ENCODE data around the gene EDEM2.
"Not testable (repeated sequence)": the region's sequence is repeated elsewhere in the genome, so short reads cannot be mapped to it uniquely, and the experiment has no call there.

The EDEM2 gene

DNA sequence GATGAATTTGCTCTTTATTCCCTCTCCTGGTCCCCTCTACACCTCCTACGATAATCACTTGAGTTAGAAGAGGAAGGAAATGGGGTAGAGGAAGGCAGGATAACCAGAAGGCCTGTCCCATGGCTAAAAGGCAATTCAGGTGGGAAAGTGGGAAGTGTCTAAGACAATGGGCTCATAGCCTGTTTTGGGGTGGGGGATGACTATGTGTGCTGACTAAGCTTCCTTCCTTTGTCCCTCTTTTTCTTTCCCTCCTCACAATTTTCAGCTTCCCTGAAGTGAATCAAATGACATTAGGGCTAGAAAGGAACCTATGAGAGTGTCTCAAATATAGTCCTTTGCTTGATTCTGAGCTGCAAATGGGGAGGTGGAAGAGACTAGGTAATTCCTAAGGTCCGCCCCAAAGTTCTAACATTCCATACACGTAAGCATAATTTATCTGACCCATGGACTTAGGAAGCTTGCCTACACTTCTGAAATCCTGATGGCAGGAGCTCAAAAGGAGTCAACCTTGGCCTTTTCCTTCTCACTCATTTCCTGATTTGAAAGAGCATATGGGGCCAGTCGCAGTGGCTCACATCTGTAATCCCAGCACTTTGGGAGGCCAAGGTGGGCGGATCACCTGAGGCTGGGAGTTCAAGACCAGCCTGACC, 24.3 kb downstream of the EDEM2 start:
- DNase-seq = no peak

DNA sequence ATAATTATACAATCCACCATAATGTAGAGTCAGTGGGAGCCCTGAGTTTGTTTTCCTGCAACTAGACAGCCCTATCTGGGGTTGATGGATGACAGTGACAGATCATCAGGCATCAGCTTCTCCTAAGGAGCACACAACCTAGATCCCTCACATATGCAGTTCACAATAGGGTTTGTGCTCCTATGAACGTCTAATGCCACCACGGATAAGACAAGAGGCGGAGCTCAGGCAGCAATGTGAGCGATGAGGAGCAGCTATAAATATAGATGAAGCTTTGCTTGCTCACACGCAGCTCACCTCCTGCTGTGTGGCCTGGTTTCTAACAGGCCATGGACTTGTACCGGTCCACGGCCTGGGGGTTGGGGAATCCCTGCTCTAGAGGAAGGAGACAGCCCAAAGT, 25.9 kb downstream of the EDEM2 start:
- DNase-seq = no peak

DNA sequence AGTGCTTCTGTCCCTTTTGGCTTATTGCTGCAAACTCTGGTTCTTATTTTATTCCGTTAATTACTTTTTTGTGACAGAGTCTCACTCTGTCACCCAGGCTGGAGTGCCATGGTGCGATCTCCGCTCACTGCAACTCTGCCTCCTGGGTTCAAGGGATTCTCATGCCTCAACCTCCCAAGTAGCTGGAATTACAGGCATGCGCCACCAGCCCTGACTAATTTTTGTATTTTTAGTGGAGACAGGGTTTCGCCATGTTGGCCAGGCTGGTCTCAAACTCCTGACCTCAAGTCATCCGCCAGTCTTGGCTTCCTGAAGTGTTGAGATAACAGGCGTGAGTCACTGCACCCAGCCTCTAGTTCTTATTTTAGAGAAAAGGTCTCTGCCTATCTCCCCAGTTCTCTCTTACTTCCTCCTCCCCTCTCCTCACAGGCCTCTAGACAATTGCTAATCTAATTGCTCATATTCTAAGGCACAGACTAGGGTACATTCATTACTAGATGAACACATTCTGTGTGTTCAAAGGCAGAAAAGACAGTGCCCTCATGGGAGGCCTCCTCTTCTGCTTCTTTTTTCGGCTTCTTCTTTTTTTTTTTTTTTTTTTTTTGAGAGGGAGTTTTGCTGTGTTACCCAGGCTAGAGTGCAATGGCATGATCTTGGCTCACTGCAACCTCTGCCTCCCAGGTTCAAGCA, 27.0 kb downstream of the EDEM2 start:
- DNase-seq = no peak

DNA sequence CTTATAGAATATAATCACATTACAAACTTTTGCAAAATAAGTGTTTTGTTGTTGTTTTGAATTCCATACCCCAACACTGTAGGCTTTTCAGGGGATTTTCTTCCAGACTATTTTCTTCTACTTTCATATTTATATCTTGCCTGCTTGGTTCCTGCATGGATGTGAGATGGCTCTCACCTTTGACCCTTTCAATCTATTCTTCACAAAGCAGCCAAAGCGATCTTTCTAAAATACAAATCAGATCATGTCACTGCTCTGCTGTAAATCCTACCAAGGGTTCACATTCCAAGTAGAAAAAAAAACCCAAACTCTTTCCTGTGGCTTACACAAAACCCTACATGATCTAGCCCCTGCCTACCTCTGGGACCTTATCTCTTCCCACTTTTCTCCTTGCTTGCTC, 29.5 kb downstream of the EDEM2 start:
- no peak for DNase-seq

DNA sequence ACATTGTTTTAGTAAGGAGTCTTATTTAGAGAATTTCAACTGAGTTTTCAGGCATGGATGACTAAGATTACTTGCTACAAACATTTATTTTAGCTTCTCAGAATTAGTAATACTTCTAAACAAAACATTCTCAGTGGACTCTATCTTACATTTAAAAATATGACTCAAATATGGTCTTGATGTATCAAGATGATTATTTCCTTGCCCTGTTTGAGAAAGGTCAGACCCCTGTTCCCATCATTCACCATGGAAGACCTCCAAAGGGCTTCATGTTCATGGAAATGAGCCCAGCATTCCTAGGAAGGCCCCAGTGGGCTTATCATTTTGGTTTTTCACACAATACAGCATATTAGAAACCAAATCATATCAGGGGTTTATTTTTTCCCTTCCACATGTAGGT, 29.9 kb downstream of the EDEM2 start:
- DNase-seq = no peak

DNA sequence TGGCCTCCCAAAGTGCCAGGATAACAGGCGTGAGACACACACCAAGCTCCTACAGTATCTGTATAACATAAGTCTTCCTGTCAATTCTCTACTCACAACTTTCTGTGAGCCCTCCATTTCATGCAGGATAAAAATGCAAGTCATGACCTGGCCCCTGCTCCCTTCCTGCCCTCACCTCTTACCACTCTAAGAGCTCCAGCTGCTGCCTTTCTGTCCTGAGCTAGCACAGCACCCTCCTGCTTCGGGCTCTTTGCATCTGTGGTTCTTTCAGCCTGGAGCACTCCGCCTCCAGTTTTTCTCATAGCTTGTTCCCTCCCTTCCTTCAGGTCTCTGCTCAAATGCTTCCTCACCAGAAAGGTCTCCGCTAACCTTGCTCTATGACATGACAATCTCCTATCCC, 30.9 kb downstream of the EDEM2 start:
- DNase-seq = no peak

DNA sequence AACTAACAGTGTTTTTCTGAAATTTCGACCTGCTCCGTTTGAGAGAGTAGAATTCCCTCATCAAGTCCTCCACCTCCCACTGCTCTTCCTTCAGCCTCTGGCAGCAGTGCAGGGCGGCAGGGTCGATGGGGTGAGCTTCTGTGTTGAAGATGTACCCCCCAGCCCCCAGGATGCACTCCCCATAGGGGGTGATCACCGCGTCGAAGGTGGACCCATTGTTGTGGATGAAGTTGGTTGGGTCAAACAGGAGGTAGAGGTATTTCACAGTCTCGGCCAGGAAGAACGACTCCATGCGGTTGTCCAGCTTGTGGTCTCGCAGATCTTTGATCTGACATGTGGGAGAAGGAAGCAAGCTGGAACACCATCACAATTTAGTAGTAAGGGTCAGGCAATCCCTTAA, 31.5 kb downstream of the EDEM2 start:
- DNase-seq = no peak

DNA sequence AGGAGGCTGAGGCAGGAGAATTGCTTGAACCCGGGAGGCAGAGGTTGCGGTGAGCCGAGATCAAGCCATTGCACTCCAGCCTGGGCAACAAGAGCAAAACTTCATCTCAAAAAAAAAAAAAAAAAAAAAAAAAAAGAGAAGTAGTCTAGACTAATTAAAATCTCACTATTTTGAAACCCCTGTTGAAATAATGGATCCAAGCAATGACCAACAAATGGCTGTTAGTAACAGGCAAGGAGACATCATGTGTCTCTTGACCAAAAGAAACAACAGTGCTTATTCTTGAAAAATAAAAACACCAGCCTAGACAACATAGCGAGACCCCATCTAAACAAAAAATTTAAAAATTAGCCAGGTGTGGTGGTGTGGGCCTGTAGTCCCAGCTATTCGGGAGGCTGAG, 34.9 kb downstream of the EDEM2 start:
- not testable (repeated sequence) for DNase-seq

DNA sequence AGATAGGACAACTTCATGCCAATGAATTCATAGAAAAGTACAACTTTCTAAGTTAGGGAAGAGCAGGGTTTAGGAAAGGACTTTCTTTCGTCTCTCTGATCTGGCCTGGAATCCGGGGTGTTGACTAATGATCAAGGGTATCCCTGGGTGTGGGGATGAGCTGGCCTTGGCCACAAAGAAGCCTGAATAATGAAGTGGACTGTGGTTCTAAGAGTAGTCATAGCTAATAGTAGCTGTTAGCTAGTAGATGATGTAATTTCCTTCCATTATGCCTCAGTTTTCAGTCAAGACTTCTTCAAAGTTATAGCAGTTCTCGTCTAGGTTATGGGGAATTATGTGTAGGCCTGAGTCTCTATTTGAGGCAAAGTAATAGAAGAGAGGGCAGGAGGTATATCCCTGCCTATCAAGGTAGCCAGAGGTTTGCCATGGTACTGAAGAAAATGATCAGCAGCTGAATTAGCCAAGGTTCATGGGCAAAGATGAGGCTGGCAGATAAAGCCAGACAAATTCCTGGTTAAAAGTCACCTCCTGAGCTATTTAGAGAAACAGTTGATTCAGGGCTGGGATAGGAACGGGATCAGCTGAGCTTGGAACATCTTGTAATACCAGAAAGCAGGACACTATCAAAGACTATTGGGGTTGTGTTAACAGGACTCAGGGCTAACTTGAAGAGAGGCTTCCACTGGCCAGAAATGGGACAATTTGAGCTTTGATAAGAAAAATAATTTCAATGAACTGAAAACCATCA, 35.8 kb downstream of the EDEM2 start:
- no peak for DNase-seq

DNA sequence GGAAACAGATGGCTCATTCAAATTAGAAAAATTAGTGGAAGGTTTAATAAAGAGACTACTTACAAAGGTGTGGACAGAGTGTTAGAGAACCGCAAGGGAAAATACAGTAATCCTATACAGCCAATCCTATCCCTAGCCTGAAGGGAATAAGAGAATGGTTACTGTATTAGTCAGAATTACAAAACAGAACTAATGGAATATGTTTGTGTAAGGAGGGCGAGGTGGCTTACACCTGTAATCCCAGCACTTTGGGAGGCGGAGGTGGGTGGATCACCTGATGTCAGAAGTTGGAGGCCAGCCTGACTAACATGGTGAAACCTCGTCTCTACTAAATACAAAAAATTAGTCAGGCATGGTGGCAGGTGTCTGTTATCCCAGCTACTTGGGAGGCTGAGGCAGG, 38.2 kb downstream of the EDEM2 start:
- no peak for DNase-seq

DNA sequence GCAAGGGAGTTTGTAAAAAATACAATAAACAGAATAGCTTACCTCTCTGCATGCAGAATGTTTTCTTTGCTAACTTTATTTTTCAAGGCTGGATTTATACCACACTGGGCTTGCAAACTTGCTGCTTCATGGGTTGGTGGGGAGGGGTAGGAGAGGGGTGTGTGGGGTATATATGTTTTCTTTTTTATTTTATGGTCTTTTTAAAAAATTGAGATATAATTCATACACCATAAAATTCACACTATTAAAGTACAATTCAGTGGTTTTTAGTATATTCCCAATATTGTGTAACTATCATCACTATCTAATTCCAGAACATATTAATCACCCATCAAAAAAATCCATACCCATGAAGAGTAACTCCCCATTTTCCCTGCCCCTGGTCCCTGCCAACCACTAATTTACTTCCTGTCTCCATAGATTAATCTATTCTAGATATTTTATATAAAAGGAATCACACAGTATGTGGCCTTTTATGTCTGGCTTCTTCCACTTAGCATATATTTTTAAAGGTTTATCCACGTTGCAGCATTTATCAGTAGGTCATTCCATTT, 40.2 kb downstream of the EDEM2 start:
- DNase-seq = no peak

DNA sequence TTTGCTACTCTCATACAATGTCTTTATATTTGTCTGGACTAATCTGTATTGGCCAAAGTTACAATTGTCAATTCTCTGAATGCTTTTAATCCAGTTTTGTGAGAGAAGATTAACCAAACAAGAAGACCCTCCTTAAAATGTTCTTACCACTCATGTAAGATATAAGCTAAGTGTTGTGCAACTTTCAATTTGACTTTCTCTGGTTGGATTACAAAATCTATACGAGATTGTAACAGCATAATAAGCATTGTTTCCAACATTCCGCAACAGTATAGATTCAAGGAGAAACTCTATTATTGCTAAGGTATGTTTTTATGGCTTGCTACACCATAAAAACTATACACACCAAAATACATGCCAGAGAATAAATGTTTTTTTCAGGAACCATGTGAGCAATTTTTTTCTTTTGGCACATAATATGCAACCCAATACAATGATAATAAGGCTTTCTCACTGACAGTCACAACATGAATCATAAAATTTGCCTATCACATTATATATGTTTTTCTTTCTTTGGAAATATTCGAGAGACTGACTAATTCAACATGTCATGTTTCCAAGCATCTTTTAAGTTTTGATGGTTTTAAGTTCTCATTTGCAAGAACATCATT, 42.3 kb downstream of the EDEM2 start:
- DNase-seq = no peak

DNA sequence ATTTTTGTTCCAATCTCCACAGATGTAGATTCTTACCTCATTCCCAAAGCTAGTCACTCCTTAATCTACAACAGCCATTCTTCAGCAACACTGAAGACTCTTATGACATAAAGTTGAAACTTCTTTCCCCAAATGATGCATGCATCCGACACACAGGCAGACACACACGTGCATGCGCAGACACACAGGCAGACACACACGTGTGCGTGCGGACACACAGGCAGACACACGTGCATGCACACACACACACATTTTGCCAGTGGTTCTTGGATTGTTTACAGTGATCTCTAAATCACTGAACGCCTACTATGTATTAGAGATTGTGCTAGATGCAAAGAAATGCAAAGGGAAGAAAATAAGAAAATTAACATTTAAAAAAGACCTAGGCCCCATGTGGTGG, 45.5 kb downstream of the EDEM2 start:
- no peak for DNase-seq

DNA sequence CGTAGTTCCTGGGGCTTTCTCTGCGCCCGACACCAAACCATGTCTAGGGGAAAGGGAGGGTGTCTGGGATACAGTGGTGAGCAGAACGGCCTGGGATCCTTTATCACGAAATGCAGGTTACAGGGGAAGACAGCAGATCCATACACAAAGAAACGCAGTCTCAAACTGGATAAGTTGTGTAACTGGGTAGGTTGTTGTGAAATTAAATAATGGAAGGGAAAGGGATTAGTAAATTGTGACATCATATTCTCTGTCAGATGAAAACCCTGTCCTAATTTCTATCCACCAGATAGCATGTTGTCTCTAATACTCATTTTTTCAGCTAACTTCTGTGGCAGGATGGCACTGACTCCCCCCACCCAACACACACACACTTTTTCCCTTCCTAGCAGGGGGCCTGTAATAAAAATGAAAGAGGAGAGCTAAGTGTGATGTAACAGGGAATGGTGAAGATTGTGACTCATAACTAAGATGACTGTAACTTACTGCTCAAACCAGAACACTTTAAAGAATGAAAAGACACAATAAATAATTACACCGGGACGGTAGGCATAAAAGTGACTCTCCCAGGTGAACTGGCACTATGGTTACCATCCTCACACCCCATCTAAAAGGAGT, 53.8 kb downstream of the EDEM2 start:
- DNase-seq = peak; percentile 32

DNA sequence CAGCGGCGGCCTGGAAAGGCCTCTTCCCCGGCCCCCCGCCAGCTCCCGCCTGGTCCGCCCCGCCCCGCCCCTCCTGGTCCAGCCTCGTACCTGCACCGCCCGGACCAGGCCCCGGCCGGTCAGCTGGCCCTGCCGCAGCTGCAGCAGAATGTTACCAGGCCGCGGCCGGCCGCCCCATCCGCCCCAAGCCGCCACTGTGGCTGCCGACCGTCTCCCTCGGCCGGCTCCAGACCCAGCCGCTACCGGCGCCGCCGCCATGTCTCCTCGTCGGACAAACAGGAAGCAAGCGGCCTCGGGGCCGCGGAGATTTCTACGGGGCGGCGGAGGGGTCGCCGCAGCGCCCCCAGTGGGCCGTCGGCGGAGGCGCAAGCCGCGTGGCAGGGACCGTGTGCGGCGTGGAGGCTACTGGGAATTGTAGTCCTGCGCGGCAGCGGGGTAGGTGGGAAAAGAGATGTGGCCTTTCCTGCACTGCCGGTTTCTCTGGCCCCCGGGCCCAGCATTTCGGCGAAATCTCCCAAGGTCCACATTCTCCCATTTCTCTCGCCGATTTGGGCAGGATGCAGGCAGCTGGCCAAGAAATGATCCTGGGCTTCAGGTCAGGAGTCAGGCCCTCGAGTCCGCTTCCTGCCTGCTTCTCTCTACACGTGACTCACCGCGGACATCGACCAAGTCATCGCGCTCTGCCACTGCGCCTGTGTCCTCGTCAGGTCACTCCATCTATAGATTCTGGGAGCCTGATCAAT, 54.4 kb downstream of the EDEM2 start, which contains the start of gene TRPC4AP:
Gene TRPC4AP, minus strand, starts transcription at position 284 of the 743 bp plus-strand sequence. Its CDS starts 26 bp downstream, at position 258.
- peak; percentile 87 for DNase-seq

DNA sequence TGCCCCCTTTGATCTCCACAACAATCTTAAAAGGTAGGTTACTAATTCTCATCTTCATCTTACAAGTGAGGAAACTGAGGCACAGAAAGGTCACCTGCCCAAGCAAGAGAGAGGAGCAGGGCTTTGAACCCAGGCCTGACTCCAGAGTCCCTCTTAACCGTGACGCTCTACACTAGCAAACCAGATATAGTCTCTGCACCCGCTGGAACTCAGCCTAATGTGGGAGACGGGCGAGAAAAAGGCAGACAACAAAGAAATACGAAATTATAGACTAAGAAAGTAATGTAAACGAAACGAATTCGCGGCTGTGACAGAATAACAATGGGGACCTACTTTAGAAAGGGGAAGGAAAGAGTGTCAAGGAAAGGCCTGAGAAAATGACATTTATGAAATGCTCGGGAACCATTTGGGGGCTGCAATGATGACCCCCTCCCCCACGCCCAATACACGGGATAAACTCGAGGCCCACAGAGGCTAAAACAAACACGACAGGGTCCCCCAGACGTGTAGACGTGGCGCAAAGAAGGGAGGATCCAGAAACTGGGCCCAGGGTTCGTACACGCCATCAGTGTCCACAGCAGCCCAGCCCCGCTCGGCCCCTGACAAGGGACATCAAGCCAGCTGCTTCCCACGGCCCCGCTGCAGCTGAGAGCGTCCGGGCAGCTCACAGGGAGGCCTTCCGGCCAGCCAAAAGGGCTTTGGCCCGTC, 55.2 kb downstream of the EDEM2 start:
- DNase-seq = peak; percentile 22

DNA sequence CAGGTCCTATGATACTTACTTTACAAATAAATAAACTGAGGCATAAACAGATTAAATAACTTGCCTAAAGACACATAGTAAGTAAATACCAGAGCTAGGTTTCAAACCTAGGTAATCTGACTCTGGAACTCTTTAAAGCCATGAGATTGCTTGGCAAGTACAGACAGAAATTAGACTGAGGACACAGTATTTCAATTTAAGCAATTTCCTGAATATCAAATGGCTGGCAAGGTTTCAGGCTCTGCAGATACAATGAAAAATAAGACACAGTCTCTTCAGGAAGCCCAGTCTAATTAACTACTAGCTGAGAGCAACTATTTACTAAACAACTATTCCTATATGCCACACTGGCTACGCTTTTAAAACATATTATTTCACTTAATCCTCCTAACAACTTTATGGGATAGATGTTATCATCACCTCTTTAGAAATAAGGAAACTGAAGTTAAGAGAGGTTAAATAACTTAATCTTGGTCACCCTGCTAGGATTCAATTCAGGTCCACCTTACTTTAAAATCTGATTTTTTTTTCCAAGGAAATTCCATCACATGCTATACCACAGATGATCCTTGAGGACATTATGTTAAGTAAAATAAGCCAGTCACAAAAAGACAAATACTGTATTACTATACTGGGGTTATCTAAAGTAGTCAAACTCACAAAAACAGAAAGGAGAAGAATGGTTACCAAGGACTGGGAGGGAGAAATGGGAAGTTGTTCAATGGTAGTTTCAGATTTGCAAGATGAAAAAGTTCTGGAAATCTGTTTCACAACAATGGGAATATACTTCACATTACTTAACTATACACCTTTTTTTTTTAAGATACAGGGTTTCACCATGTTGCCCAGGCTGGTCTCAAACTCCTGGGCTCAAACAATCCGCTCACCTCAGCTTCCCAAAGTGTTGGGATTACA, 58.6 kb downstream of the EDEM2 start:
- no peak for DNase-seq

DNA sequence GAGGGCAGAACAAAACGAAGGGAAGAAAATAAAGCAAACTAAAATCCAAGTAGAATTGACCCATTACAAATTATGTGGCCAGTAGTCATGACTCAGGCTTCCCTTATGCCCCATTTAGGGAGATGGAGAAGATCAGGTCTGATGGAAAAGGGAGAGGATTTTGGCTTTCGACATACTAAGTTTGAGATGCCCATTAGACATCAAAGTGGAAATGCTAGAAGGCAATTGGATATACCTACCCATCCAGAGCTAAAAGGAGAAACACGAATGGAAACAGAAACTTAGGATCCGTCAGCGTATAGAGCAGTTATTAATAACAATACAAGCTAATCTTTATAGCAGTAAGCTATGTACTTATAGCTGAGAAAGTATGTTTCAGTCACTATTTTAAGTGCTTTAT, 59.3 kb downstream of the EDEM2 start:
- DNase-seq = no peak

DNA sequence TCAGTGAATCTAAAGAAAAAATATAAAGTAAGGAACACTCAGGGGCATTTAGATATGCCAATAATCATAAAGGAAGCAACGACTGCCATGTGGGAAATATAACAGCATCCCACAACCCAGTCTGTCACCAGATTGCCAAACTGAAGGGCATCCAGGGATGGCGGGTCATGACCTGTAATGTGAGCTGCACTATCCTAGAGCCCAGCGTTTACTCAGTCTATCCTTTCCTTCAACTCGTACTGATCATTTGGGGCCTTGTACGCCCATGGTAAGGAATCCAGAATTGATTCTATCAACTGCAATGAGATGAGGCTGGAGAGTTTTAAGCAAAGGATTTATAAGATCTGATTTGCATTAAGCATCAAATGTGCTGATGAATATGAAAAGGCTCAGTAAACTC, 59.8 kb downstream of the EDEM2 start:
- no peak for DNase-seq

DNA sequence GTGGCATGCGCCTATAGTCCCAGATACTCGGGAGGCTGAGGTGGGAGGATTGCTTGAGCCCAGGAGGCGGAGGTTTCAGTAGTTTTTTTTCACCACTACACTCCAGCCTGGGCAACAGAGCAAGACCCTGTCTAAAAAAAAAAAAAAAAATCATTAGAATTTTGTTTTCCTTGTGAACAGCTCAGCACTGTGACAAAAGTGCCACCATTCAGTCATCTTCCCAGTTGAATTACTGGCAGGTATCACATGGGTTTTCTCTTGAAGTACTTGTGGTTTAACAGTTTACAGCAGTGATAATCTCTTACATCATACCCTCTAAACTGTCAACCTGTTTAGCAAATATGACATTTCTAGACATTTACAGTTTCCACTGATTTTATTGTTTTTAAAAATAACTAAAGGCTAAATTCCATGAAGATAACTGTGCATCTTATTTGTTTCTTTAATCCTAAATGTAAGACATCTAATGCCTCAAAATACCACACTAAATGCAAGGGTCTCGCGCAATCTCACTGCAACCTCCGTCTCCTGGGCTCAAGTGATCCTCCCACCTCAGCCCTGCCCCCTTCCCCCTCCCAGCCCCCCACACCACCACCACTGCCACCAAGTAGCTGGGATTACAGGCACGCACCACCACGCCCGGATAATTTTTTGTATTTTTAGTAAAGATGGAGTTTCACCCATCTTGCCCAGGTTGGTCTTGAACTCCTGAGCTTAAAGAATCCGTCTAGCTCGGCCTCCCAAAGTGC, 61.5 kb downstream of the EDEM2 start:
- DNase-seq = no peak
